Bone marrow (tissue), 2 donors: Measurements from ENCODE around the gene C10orf71.

ENCODE experiments used
- DNase-seq, 2 donors: peaks; one replicate each; lab custom pipeline; 2025; lab: John Stamatoyannopoulos, UW

The C10orf71 gene

GRCh38 chr10:49298983-49299815 is at the start of gene C10orf71:
Gene C10orf71 (plus strand): TSS chr10:49299170. CDS start chr10:49322546, 23,376 bp downstream.
- DNase-seq: no peak

- no peak for DNase-seq
Observed at GRCh38 chr10:49252313-49253034, 46.5 kb upstream of the C10orf71 start.

GRCh38 chr10:49253340-49253906 is 45.5 kb upstream of the C10orf71 start:
- peak in 1 of 2 donors; percentile 43 for DNase-seq

GRCh38 chr10:49254150-49254549 is 44.8 kb upstream of the C10orf71 start:
- no peak for DNase-seq

- DNase-seq: peak in 1 of 2 donors; percentile 86
Observed at GRCh38 chr10:49254556-49255318, 44.2 kb upstream of the C10orf71 start.

- no peak for DNase-seq
Observed at GRCh38 chr10:49255883-49256282, 43.1 kb upstream of the C10orf71 start.

GRCh38 chr10:49257154-49257553 is 41.8 kb upstream of the C10orf71 start:
- DNase-seq: peak in 1 of 2 donors; percentile 79

- DNase-seq: no peak
Observed at GRCh38 chr10:49257626-49258349, 41.2 kb upstream of the C10orf71 start.

- no peak for DNase-seq
Observed at GRCh38 chr10:49258350-49258683, 40.7 kb upstream of the C10orf71 start.

- DNase-seq: no peak
Observed at GRCh38 chr10:49260644-49261296, 38.2 kb upstream of the C10orf71 start.

GRCh38 chr10:49263591-49263990 is 35.4 kb upstream of the C10orf71 start:
- no peak for DNase-seq

GRCh38 chr10:49264177-49264677 is 34.7 kb upstream of the C10orf71 start:
- DNase-seq: no peak

- no peak for DNase-seq
Observed at GRCh38 chr10:49265885-49266284, 33.1 kb upstream of the C10orf71 start.

- DNase-seq: no peak
Observed at GRCh38 chr10:49268185-49268584, 30.8 kb upstream of the C10orf71 start.

GRCh38 chr10:49269523-49269922 is 29.4 kb upstream of the C10orf71 start:
- DNase-seq: no peak

- DNase-seq: no peak
Observed at GRCh38 chr10:49270565-49270964, 28.4 kb upstream of the C10orf71 start.

GRCh38 chr10:49271346-49271745 is 27.6 kb upstream of the C10orf71 start:
- no peak for DNase-seq

GRCh38 chr10:49272251-49273081 is 26.5 kb upstream of the C10orf71 start:
- DNase-seq: peak in 1 of 2 donors; percentile 80

- no peak for DNase-seq
Observed at GRCh38 chr10:49273082-49273465, 25.9 kb upstream of the C10orf71 start.

GRCh38 chr10:49273626-49274025 is 25.3 kb upstream of the C10orf71 start:
- DNase-seq: no peak
